Prostate gland (tissue), 2 donors: Measurements from ENCODE around the gene ICA1. TPM values are rescaled to one million over a fixed set of nuclear protein-coding genes. Genes with fewer than 3 reads are reported as not detected.

Source experiments
- DNase-seq: peaks from one replicate; pipeline ENCODE4 v3.0.0-alpha.2; 2019; ENCODE audit warnings: low spot score
- H3K27ac ChIP-seq, 2 donors: fragments of 200-600 bp; sonication (generic); 2 replicates each; pipeline ENCODE4 v1.5.1; 2017 to 2019
- H3K27me3 ChIP-seq: fragments of 200-600 bp; sonication (generic); replicated peaks from 2 replicates; pipeline ENCODE4 v1.5.1; 2019; ENCODE audit not compliant: insufficient read depth
- H3K36me3 ChIP-seq, 2 donors: fragments of 200-600 bp; sonication (generic); 1 replicate in 1 of 2; 2 replicates in 1 of 2; pipeline versions ENCODE4 v1.5.1 to v1.8.1; 2017 to 2019
- H3K4me1 ChIP-seq: fragments of 200-600 bp; sonication (generic); replicated peaks from 2 replicates; pipeline ENCODE4 v1.5.1; 2019
- H3K4me3 ChIP-seq, 2 donors: fragments of 200-600 bp; sonication (generic); 2 replicates each; pipeline ENCODE4 v1.5.1; 2017 to 2019
- H3K9me3 ChIP-seq: fragments of 200-600 bp; sonication (generic); 2 replicates; pipeline ENCODE4 v1.5.1; 2017
- POLR2A ChIP-seq: fragments of 450-650 bp; IDR thresholded peaks from one replicate; pipeline ENCODE4 v1.6.1; 2016; ENCODE audit warnings: antibody characterized with exemption, mild to moderate bottlenecking
- POLR2AphosphoS5 ChIP-seq: sonication (generic); formaldehyde crosslinking; IDR thresholded peaks from one replicate; pipeline ENCODE4 v1.6.1; 2017; ENCODE audit warnings: antibody characterized with exemption
- WGBS: methylation state at CpG from one replicate; pipeline ENCODE4 v1.1.5; 2018; 5-methylcytosine and 5-hydroxymethylcytosine counted together
- intact Hi-C: fragments of 100-400 bp; cut with DNase I; formaldehyde crosslinking; loops from one replicate; pipeline ENCODE4 v1.14.2; 2022
- total RNA-seq, 2 donors: library from RNA; depleted of rRNA; stranded (reverse); fragments of >200 nt; gene quantifications; one replicate each; pipeline ENCODE4 v1.1.0, GENCODE V29; 2016
- TF ChIP-seq, protein P1 (sequence below), 4 experiments: fragments of 200-600 bp in 2 of 4; fragments of 450-650 bp in 2 of 4; sonication (generic) in 2 of 4; IDR thresholded peaks; 1 replicate in 3 of 4; 2 replicates in 1 of 4; pipeline ENCODE4 v1.5.1; 2016 to 2019; ENCODE audit warnings: antibody characterized with exemption in 4 of 4, mild to moderate bottlenecking in 2 of 4, moderate library complexity in 2 of 4

Gene ICA1
- total RNA-seq, 2 donors from 2014 or later: 49.1 to 51.0 TPM

DNA sequence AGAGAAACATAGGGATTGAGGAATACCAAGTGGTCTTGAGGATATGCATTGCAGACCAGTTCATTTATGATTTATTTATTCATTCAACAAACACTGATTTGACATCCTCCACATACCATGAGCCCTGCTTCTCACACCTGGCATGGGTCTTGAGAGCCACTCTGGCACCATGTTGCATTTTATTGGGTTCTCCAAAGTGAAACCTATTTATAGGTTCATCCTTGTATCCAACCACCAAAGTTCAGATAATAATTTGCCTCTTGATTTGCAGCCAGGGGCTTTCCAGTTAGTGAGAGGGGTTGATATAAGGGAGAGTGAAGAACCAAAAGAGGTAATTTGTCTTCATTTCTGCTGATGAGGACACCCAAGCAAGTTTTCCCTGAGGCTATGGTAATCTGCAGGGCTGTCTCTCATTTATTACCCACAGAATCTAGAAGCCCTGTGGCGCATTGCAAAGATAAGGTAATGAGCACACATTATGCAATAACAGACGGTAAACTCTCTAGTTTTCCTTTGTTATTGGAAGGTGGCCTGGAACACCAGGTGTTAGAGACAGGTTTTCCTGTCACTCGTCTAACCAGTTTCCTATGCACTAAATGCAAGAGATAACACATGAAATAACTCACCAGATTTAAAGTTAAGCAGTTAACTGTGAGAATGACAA lies 28.8 kb upstream of the ICA1 start:
- 18% methylated on average over 3 of the region's 3 CpGs for WGBS

DNA sequence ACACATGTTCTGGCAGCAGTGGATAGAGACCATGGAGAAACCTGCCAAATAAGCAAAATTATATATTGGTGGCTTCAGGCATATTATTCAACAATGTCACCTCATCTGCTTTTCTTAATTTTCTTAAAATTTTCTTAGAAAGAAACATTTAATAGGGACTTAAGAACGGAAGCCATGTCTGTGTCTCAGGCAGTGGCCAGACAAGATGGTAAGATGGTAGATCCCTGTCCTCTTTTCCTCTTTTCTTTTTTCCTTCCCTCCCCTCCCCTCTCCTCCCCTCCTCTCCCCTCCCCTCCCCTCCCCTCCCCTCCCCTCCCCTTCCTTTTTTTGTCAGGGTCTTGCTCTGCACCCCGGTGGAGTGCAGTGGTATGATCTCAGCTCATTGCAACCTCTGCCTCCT lies 24.2 kb upstream of the ICA1 start:
- intact Hi-C loops: no loop called here
- no peaks in the 10 kb centered on the region for H3K4me1 ChIP-seq
- TF ChIP-seq POLR2A (no peak), POLR2AphosphoS5 (no peak)
- TF ChIP-seq, protein P1, sequence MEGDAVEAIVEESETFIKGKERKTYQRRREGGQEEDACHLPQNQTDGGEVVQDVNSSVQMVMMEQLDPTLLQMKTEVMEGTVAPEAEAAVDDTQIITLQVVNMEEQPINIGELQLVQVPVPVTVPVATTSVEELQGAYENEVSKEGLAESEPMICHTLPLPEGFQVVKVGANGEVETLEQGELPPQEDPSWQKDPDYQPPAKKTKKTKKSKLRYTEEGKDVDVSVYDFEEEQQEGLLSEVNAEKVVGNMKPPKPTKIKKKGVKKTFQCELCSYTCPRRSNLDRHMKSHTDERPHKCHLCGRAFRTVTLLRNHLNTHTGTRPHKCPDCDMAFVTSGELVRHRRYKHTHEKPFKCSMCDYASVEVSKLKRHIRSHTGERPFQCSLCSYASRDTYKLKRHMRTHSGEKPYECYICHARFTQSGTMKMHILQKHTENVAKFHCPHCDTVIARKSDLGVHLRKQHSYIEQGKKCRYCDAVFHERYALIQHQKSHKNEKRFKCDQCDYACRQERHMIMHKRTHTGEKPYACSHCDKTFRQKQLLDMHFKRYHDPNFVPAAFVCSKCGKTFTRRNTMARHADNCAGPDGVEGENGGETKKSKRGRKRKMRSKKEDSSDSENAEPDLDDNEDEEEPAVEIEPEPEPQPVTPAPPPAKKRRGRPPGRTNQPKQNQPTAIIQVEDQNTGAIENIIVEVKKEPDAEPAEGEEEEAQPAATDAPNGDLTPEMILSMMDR (IDR thresholded peaks at IDR 0.05): no peak
- no peak overlapping the region for H3K4me3 ChIP-seq
- H3K9me3 ChIP-seq: no peaks in the 10 kb centered on the region
- no peak for DNase-seq
- WGBS: 81% methylated on average over 2 of the region's 2 CpGs
- no peaks in the 10 kb centered on the region for H3K27me3 ChIP-seq
- H3K36me3 ChIP-seq: no peaks in the 10 kb centered on the region
- H3K27ac ChIP-seq: no peak overlapping the region

More for the DNA sequence above, 28.8 kb upstream of the ICA1 start:
- Histone ChIP-seq H3K9me3 (no peaks in the 10 kb centered on the region), H3K27ac (no peak overlapping the region), H3K4me3 (no peak overlapping the region), H3K27me3 (no peaks in the 10 kb centered on the region), H3K4me1 (no peaks in the 10 kb centered on the region), H3K36me3 (no peaks in the 10 kb centered on the region)
- intact Hi-C loops: no loop called here
- DNase-seq: peak; percentile 60
- TF ChIP-seq, protein P1 (IDR thresholded peaks at IDR 0.05): peak in 1 of 4 experiments; percentile 4
- TF ChIP-seq POLR2A: no peak
- peak; percentile 87 for TF ChIP-seq POLR2AphosphoS5

DNA sequence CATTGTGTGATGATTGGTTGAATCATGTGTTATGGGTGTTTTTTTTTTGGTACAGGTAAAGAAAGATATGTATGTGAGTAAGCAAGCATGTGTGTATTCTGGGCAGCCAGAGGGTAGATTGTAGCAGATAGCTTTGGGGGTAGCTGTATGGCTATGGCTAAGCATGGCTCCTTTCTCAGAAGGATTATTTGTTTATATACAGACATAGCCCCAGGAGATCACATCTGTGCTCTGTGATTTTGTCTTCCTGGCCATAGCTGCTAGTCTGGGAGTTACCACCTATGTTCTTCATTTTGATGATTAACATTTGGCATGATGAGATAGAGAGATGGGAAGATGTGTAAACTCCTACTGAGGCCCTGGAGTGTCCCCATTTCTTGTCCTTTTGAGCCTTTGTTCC lies 23.2 kb upstream of the ICA1 start:
- intact Hi-C loops: no loop called here
- Histone ChIP-seq H3K4me1 (no peaks in the 10 kb centered on the region), H3K4me3 (no peak overlapping the region), H3K9me3 (no peaks in the 10 kb centered on the region), H3K27me3 (no peaks in the 10 kb centered on the region), H3K36me3 (no peaks in the 10 kb centered on the region), H3K27ac (no peak overlapping the region)
- TF ChIP-seq, protein P1 (IDR thresholded peaks at IDR 0.05): no peak
- DNase-seq: no peak

DNA sequence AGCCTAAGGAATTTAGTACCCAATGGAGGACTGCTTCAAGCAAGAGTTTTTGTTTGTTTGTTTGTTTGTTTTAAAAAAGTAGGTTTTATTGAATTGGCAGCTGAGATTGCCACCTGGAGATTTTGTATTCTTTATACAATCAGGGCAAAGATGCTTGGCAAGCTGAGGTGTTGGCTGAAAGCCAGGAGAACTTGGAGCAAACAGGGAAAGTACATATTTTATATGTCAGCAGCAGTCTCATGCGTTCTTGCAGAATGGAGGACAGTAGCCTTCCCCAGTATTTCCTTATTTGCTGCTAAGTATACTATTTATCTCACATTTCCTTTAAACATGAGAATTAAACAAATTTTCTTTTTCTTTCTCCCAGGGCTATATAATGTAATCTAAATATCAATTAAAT lies 22.6 kb upstream of the ICA1 start:
- TF ChIP-seq POLR2AphosphoS5: peak; percentile 69
- TF ChIP-seq, protein P1 (IDR thresholded peaks at IDR 0.05): no peak
- 13% methylated on average over 1 of the region's 1 CpG for WGBS
- H3K4me3 ChIP-seq: no peak overlapping the region
- H3K36me3 ChIP-seq: no peaks in the 10 kb centered on the region
- peak; percentile 81 for DNase-seq
- H3K4me1 ChIP-seq: no peaks in the 10 kb centered on the region
- intact Hi-C loops: no loop called here
- H3K27me3 ChIP-seq: no peaks in the 10 kb centered on the region
- no peaks in the 10 kb centered on the region for H3K9me3 ChIP-seq
- no peak overlapping the region for H3K27ac ChIP-seq

DNA sequence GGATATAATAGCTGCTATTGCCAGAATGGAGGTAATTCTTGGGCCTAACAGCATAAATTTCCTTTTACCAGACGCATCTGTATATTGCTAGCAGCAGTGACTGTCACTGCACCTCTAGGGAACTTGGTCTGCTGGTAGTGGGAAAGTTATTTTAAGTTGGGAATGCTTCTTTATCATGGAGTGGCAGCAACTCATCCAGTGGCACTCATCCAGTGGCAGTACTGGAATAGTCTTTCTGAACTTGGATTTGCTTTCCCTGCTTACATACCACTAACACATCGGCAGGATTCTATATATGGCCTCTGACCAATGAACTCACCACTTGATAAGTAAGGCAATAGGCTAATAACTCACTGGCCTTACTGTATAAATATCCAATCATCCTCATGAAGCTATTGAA lies 22.0 kb upstream of the ICA1 start:
- Histone ChIP-seq H3K27me3 (no peaks in the 10 kb centered on the region), H3K4me3 (no peak overlapping the region), H3K4me1 (no peaks in the 10 kb centered on the region), H3K27ac (no peak overlapping the region), H3K9me3 (no peaks in the 10 kb centered on the region), H3K36me3 (no peaks in the 10 kb centered on the region)
- WGBS: 88% methylated on average over 2 of the region's 2 CpGs
- intact Hi-C loops: no loop called here
- TF ChIP-seq, protein P1 (IDR thresholded peaks at IDR 0.05): no peak
- no peak for TF ChIP-seq POLR2A
- no peak for TF ChIP-seq POLR2AphosphoS5
- DNase-seq: no peak
